HG03095 (cell line): ENCODE results near the gene EIF2B2.

Experiments used
- ATAC-seq: cut with Tn5 transposase; IDR thresholded peaks from one replicate; pipeline ENCODE4 v1.9.1; 2021; ENCODE audit warnings: moderate library complexity; ENCODE audit not compliant: unreplicated experiment

The EIF2B2 gene

GRCh38 chr14:75002392-75003249 is at the start of gene EIF2B2:
Gene EIF2B2 (plus strand): TSS chr14:75002921. CDS start chr14:75002991, 70 bp downstream.
- ATAC-seq = peak; percentile 97

GRCh38 chr14:74953686-74954085 is 49.0 kb upstream of the EIF2B2 start:
- ATAC-seq = no peak

DNA sequence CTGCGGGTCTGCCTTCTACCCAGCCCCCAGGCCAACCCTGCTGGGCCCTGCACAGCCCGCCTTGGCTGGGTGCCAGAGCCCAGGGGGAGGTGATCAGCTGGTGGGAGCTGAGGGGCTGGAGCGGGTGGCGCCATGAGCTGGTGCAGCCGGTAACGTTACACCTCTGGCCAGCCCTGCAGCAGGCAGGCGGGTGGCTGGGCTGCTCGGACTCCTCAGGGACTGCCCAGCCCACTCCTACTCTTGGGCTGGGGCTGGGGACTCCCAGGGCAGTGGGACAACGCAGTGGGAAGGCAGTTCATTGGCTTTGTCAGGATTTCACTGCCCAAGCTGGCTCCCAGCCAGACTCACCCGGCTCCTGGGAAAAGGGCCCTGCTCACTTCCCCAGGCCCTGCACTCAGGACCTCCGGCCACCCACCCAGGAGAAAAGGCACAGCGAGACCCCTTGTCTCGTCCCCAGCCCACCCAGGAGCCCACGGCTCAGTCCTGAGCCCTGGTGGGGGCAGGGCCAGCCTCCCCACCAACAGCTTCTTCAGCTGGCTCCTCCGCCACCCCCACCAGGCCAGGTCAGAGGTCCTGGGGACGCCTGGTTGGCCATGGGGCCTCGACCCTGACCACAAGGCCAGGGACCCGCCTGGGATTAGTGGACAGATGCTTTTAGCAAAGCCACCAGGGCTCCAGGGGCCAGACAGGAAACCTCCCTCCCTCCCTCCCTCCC is 48.3 kb upstream of the EIF2B2 start:
- ATAC-seq = no peak

GRCh38 chr14:74954947-74955228 is 47.8 kb upstream of the EIF2B2 start:
- ATAC-seq = no peak

- no peak for ATAC-seq
Observed at GRCh38 chr14:74955229-74956026, 47.3 kb upstream of the EIF2B2 start, which contains the start of gene PGF. Gene PGF (minus strand): TSS chr14:74955597. CDS start chr14:74955242, 355 bp downstream.

DNA sequence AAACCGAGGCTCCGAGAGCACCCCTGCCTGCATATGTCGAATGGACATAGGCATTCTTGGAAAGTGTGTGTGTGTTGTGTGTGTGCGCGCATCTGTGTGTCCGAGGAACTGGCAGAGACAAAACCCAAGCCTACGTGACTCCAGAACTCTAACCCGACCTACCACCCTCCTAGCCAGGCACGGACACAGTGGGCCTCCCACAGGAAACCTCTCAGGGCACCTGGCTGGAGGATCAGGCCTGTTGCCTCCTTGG is 46.8 kb upstream of the EIF2B2 start:
- no peak for ATAC-seq

- ATAC-seq = no peak
Observed at GRCh38 chr14:74956280-74957072, 46.2 kb upstream of the EIF2B2 start.

DNA sequence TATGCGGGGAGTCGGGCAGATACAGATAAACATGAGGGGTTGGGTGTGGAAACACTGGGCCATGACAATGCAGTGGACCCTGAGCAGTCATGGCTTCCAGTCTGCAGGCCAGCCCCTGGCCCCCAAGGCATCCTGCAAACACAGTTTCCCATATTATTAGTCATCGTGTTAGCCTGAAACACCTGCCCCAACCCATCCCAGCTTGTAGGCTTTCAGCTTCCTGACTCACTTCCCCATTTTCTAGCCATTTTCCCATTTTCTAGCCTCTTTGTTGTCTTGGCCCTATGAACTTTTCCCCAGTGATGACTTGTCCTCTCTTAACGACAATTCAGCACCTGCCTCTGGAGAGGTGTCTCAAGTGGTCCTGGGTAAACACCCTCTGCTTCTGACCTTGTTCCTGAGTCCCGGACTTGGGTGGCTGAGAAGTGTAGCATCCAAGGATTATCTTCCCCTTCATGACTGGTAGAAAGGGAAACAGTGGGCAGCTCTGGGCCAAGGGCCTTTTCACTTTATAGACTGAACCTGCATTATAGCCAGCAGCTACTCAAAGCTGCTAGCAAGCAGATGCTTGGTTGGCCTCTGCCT is 43.0 kb upstream of the EIF2B2 start:
- ATAC-seq = no peak

DNA sequence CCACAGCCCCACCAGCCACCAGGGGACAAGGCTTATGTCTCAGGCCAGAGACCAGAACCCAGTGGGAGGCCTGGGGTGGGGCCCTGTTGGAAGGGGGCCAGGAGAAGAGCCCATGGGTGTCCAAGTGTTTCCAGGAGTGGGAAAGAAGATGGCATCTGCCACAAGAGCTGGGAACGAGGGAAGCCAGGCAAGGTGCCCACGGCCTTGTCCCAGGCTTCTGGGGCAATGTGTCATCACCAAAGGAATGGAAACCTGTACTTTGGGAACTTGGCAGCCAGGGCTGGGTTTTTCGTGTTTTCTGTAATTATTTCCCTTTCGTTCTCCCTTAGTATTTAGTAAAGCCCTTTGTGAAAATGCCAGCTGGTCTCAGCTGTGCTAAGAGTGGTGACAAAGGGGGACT is 42.0 kb upstream of the EIF2B2 start:
- ATAC-seq = no peak

DNA sequence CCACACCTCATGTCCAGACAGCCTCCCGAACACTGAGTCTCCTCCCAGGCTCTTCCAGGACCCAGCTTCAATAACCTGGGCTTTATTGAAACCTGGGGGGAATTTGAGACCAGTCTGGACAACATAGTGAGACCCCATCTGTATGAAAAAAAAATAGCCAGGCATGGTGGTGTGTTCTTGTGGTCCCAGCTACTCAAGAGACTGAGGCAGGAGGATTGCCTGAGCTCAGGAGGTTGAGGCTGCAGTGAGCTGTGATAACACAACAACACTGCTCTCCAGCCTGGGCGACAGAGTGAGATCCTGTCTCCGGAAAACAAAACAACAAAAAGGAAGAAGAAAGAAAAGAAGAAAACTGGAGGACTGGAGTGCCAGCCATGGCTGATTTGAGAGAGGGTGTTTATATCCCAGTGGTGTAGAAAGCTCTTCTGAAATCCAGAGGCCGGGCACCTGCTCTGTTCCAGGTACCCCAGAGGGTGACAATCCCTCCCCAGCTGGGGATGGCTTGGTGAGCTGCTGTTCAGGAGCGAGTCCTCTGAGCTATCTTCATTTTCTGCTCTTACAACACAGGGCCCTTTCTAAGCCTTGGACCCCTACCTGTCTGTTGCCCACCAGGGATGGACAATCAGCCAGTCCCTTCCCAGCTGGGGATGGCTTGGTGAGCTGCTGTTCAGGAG is 41.3 kb upstream of the EIF2B2 start:
- no peak for ATAC-seq

GRCh38 chr14:74962046-74962445 is 40.7 kb upstream of the EIF2B2 start:
- no peak for ATAC-seq

DNA sequence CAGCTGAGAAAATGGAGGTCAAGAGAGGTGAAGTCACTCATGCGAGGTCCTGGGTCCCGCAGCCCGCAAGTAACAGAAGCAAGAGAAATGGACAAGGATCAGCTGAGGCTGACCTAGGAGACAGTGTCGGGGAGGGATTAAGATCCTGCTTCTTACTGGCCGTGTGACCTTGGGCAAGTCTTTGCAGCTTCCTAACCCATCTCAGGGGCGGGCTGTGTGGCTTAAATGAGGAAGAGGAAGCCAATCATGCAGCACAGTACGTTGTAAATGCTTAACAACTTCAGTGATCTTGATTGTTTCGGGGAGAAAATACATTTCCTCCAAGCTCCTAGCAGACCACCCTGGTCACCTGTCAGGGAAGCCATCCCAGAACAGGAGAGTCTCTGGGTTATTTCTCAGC is 40.2 kb upstream of the EIF2B2 start:
- no peak for ATAC-seq

- no peak for ATAC-seq
Observed at GRCh38 chr14:74963178-74963704, 39.5 kb upstream of the EIF2B2 start.

DNA sequence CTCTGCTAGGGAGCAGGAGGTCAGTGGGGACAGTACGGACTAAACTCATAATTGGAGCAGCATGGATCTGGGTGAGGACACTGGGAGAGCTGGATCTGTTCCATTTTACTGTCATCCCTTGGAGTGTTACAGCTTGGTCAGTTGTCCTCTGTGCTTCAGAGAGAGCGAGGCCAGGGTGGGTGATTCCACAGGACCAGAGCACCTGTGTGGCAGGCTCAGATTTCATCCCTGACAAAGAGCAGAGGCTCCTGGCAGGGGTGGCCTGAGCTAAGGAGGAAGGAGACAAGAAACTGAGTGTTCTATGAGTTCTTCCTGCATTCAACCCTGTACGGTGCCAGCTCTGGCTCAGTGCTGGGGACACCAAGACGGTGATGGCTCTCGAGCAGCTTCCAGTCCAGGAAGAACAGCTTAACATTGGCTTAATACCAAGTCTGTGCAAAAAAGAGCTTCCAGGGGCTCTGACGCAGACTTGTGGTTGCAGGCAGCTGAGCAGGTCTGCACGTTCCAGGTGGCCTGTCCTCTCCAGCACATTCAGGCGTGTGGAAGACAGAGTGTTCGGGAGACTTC is 38.9 kb upstream of the EIF2B2 start:
- no peak for ATAC-seq

GRCh38 chr14:74964787-74965485 is 37.8 kb upstream of the EIF2B2 start:
- ATAC-seq = no peak

- no peak for ATAC-seq
Observed at GRCh38 chr14:74965486-74966153, 37.1 kb upstream of the EIF2B2 start.

GRCh38 chr14:74968811-74969210 is 33.9 kb upstream of the EIF2B2 start:
- no peak for ATAC-seq

- no peak for ATAC-seq
Observed at GRCh38 chr14:74973003-74973653, 29.6 kb upstream of the EIF2B2 start.
